Activated CD4-positive, alpha-beta T cell treated with anti-CD3 and anti-CD28 coated beads, Interleukin-2, Interleukin-6, amounts not matched to agents 100 ng/mL and 50 ng/mL, durations not matched to agents 16 hours and 8 hours (primary cell): ENCODE data around the gene PARD6B.
"Not testable (repeated sequence)": the region's sequence is repeated elsewhere in the genome, so short reads cannot be mapped to it uniquely, and the experiment has no call there.

Experiments used
- DNase-seq: peaks from one replicate; pipeline ENCODE4 v3.0.0-alpha.2; 2020

PARD6B gene

DNA sequence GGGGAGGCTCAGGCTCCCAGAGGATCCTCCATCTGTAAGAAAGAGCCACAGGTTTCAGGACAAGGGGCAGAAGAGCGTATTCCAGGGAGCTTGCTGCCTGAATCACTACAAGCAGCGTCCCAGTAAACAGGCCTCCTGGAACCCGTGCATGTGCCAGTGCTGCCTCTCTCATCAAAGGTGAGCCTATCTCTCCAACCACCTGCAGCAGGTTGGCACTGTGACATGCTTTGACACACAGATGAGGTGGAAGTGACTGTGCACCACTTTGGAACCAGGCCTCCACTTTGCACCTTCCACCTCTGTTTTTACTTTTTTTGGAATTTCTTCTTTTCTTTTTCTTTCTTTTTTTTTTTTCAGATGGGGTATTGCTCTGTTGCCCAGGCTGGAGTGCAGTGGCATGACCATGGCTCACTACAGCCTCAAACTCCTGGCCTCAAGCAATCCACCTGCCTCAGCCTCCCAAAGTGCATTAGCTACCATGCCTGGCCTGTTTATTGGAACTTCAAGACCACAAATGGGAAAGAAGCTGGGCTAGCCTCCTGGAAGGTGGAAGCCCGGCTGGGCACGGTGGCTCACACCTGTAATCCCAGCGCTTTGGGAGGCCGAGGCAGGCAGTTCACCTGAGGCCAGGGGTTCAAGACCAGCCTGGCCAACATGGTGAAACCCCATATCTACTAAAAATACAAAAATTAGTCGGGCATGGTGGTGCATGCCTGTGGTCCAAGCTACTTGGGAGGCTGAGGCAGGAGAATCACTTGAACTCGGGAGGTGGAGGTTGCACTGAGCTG, 27.5 kb upstream of the PARD6B start:
- DNase-seq: not testable (repeated sequence)

DNA sequence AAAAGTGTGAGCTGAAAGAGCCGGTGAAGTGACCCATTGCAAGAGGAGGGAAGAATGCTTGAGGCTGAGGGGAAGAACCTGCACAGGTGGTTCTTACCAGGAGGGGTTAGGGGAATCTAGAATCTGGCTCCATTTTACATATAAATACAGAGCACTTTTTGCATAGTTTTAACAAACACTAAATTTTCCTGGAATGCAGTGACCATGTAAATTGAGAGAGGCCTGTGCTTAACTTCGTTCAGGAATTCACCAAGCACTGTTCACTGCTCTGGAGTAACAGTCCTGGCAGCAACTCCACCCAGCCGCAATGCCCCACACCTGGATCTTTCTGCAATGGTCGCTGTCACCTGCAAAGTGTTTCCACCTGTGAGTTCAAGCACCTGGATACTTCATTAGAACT, 26.9 kb upstream of the PARD6B start:
- no peak for DNase-seq

DNA sequence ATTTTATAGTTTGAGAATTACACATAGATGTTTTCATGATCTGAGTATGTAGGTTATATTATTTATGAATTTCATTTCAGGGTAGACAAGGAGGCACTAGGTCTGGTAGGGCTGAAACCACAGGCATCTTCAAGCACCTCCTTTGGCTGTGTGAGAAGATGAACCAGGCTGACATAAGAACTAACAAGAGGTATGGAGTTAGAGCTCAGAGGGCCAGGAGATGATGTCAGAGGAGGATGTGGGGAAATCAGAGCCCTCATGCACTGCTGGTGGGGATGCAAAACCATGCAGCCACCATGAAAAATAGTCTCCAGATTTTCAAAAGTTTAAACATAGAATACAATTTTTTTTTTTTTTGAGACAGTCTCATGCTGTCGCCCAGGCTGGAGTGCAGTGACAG, 26.4 kb upstream of the PARD6B start:
- no peak for DNase-seq

DNA sequence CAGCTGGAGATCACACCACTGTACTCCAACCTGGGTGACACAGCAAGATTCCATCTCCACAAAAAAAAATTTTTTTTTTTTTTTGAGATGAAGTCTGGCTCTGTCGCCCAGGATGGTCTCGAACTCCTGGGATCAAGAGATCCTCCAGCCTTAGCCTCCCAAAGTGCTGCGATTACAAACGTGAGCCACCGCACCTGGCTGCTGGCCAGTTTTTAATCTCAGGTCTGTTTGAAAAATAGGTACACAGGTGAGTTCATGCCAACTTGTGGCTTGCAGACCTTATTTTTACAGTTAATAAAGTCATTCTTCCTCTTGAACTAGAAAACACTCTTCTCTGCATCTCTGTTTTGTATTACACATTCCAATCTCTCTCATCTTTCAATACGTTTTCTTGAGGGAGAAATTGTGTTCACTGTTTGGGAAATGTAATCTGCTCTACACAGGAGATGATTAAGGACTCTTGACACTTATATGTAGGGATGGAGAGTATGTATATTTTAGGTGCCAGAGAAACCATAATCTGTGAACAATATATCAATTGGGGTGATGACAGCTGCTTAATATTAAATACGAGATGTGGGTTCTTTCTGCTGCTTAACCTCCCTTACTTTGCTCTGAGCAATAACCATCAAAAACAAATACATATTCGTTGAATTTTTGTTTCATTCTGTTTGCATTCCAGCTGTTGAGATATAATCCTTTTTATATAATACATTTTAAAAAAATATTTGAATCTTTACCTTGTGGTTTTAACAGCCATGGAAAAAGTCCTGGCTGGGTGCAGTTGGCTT, 22.3 kb upstream of the PARD6B start:
- no peak for DNase-seq

DNA sequence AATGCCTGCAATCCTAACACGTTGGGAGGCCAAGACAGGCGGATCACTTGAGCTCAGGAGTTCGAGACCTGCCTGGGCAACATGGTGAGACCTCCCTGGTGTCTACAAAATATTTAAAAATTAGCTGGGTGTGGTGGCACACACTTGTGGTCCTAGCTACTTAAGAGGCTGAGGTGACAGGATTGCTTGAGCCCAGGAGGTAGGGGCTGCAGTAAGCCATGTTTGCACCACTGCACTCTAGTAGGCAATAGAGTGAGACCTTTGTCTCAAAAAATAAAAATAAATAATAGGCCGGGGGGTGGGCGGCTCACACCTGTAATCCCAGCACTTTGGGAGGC, 21.8 kb upstream of the PARD6B start:
- no peak for DNase-seq

DNA sequence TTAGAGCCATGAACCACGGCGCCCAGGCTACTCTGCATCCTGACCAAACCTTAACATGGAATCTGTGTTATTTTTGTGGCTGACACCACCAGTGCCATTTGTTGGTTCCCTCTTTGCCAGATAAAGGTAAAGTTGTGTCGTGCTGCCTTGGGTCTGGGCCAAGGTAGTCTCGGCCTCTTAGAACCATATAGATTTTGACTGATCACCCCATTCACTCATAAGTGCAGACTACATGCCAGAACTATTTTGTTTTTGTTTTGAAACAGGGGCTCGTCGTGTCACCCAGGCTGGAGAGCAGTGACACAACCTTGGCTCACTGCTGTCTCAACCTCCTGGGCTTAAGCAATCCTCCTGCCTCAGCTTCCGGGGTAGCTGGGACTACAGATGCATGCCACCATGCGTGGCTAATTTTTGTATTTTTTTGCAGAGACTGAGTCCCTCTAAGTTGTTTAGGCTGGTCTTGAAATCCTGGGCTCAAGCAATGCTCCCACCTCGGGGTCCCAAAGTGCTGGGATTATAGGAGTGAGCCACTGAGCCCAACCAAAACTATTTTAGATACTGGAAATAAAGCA, 20.8 kb upstream of the PARD6B start:
- DNase-seq: no peak

DNA sequence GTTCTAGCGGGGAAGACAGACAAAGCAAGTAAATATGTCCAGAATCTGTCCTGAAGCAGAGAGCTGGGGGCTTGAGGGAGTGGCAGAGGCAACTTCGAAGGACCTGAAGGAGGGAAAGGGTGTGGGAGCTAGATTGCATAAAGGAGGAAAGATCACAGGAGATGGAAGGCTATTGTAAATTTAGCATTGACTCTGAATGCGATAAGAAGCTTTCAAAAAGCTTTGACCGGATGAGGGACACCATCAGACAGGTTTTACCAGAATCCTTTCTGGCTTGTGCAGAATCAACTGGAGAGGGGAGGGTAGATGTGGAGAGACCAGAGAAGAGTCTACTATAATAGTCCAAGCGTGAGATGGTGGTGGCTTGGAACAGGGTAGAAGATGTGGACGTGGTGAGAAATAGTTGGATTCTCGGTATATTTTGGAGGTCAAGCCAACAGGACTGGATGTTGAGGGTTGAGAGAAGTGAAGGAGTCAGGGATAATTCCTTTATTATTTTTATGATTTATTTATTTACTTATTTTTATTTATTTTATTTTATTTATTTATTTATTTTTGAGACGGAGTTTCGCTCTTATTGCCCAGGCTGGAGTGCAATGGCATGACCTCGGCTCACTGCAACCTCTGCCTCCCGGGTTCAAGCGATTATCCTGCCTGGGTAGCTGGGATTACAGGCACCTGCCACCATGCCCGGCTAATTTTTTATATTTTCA, 20.1 kb upstream of the PARD6B start:
- no peak for DNase-seq

DNA sequence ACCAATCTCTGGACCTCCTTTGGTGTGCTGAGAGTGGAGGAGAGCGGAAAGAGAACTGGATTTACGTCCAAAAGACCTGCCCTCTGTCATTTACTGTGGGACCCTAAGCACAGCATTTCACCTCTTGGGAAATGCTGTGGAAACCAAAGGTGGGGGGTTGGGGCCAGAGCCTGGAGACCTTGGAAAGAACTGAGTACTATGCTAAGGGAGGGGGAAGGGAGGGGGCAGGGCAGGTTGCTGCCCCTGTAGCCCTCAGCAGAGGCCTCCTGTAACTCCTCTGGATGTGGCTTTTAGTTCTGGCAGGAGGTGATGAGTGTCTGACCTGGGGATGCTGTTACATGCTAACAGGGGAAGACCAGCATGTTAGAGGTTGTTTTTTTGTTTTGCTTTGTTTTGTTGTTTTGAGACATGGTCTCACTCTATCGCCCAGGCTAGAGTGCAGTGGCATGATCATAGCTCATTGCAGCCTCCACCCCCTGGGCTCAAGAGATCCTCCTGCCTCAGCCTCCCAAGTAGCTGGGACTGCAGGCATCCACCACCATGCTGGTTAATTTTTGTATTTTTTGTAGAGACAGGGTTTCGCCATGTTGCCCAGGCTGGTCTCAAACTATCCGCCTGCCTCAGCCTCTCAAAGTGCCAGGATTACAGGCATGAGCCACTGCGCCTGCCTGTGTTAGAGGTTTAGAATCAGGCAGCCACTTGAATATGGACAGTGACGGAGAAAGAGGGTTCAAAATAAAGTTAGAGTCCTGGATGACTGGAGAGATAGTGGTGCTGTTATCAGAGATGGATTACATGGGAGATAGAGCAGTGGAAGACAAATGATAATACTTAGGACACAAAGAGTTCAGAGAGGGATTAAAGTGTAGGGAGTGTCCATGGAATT, 18.4 kb upstream of the PARD6B start:
- no peak for DNase-seq

DNA sequence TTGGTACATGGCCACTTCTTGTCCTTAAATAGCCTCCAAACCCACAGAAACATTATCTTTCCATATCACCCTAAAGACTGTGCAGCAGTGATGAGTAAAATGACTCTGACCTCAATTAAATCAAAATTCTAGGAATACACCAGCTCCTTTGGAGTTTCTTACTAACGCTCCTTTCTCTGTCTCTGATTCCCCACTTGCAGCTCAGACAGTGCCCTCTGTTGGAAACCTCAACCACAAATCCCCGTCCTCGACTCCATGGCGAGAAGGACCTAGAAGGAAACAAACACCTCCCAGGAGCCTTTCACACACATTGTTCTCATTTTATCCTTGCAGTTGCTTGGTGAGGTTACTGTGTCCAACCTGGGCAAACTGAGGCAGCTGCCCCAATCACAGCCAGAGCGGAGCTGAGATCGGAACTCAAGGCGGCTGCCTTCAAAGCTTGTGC, 17.7 kb upstream of the PARD6B start:
- DNase-seq: no peak

DNA sequence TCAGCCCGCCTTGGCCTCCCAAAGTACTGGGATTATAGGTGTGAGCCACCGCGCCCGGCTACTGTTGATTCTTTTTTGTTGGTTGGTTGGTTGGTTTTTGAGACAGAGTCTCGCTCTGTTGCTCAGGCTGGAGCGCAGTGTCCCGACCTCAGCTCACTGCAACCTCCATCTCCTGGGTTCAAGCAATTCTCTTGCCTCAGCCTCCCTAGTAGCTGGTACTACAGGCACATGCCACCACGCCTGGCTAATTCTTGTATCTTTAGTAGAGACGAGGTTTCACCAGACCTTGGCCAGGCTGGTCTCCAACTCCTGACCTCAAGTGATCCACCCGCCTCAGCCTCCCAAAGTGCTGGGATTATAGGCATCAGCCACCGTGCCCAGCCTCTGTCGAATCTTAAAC, 17.0 kb upstream of the PARD6B start:
- DNase-seq: not testable (repeated sequence)

DNA sequence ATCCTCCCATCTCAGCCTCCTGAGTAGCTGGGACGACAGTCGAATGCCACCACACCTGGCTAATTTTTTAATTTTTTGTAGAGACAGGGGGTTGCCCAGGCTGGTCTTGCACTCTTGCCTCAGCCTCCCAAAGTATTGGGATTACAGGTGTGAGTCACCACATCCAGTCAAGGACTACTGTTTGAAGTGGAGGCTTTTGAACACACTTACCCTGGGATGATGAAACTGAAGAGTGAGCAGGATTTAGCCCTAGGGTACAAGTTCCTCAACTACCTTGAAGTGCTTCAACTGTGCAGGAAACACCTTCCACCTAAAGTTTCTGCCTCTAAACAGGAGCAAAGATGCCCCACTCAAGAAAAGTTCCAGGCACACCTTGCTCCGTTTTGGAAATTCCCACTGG, 15.7 kb upstream of the PARD6B start:
- no peak for DNase-seq

DNA sequence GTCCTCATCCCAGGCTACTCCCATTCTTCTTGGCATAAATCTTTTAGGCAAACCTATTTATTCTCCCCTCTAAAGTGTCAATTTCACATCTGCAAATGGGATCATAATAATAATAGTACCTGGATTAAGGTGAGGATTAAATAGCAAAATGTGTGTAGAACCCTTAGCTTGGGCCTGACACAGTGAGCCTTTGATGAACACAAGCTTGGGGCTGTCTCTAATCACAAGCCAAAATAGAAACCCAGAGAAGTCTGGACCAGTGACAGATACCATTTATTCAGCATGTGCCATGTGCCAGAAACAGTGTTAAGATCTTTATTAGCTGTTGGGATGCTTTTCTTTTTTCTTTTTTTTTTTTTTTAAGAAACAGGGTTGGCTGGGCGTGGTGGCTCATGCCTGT, 14.9 kb upstream of the PARD6B start:
- DNase-seq: no peak

DNA sequence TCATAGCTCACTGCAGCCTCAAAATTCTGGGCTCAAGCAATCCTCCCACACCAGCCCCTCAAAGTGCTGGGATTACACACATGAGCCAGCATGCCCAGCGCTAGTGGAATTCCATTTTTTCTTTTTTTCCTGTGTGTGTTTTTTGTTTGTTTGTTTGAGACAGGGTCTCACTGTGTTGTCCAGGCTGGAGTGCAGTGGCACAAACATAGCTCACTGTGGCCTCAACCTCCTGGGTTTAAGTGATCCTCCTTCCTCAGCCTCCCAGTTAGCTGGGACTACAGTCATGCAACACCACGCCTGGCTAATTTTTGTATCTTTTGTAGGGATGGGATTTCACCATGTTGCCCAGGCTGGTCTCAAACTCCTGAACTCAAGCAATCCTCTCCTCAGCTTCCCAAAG, 14.1 kb upstream of the PARD6B start:
- no peak for DNase-seq

DNA sequence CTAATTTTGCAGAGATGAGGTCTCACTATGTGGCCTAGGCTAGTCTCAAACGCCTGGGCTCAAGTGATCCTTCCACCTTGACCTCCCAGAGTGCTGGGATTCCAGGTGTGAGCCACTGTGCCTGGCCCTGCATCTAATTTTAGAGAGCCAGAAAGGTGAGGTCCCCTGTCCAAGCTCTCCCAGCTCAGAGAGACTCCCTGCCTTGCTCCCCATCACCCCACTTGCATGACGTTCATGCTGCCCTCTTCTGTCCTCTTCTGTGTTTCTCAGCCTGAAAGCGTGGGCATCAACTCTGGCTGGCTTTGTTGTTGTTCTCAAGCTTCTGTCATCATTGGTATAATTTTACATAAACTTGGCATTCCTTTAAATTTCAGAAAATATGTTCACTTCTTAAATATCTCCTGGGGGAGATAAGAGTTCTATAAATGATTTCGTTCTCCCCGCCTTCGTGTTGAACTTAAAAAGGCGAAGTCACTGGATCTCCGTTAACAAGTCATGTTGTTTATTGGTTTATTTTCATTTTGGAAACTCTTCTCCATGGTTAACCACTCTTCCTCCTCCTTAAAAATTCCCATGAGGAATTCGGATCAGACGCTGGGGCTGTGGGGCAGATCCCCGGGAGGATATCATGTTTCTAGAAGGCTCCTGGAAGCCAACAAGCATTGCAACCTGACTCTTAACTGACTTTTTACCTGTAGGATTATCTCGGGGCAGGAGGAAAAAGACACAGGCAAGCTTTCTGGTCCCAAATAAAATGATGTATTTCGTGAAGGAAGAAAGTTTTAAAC, 13.2 kb upstream of the PARD6B start:
- DNase-seq: no peak

DNA sequence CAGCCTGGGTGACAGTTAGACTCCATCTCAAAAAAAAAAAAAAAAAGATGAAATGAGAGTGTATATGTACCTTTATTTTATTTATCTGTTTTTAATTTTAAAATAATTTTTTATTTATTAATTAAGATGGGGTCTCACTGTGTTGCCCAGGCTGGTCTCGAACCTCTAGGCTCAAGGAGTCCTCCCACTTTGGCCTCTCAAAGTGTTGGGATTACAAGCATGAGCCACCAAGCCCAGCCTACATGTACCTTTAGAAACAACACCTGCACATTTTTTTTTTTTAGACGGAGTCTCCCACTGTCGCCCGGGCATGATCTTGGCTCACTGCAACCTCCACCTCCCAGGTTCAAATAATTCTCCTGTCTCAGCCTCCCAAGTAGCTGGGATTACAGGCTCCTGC, 12.1 kb upstream of the PARD6B start:
- no peak for DNase-seq

DNA sequence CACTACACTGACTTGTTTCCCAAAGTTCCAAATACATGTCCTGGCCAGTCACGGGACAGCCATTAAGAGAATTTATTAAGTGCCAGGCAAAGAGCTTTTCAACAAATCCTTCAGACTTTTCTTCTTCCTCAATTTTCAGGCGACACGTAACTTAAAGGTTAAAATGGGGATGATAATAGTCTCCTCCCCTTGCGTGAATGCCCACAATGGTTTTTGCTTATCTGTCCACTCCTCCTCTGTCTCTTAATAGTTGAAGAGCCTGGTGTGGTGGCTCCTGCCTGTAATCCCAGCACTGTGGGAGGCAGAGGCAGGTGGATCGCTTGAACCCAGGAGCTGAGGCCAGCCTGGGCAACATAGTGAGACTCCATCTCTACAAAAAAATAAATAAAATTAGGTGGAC, 11.4 kb upstream of the PARD6B start:
- DNase-seq: no peak

DNA sequence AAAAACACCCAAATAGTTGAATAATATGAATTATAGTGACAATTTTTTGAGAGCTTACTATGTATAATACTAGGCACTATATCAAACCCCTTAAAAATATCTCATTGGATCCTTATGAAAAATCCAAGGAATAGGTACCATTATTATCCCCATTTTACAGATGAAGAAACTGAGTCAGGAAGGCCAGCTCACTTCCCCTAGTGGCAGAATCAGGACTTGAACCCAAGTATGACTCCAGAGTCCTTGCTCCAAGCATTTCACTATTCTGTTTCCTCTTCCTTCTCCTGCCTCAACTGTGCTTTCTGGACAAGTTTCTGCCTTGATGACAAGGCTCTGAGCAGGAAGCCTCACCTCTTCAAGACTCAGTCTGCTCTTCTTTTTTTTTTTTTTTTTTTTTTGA, 10.8 kb upstream of the PARD6B start:
- DNase-seq: no peak

DNA sequence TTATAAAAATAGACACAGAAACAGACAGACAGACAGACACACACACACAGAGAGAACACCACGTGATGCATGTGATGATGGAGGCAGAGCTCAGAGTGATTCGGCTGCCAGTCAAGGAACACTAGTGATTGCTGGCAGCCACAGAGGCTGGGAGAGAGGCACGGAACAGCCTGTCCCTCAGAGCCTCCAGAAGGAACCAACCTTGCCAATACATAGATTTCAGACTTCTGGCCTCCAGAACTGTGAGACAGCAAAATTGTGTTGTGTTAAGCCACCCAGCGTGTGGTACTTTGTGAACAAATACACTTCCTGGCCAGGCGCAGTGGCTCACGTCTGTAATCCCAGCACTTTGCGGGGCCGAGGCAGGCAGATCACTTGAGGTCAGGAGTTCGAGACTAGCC, 9.5 kb upstream of the PARD6B start:
- no peak for DNase-seq

DNA sequence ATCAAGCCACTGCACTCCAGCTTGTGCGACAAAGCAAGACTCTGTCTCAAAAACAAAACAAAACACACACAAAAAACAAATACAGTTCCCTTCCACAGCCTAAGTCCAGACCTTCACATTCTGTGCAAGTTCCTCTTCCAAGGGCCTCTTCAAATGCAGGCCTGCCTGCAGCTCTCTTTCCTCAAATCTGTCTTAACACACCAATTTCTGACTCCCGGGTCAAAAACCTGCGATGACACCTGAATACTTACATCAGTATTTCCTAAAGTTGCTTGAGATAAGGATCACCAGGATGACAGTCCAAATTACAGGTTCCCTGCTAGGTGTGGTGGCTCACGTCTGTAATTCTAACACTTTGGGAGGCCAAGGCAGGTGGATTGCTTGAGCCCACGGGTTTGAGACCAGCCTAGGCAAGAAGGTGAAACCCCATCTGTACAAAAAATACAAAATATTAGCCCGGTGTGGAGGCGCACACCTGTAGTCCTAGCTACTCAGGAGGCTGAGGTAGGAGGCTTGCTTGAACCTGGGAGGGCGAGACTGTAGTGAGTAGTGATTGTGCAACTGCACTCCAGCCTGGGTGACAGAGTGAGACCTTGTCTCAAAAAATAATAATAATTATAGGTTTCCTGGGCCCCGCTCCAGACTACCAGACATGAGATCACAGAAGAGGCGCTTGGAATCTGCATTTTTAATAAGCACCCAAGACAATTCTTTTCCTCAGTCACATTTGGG, 8.8 kb upstream of the PARD6B start:
- no peak for DNase-seq

DNA sequence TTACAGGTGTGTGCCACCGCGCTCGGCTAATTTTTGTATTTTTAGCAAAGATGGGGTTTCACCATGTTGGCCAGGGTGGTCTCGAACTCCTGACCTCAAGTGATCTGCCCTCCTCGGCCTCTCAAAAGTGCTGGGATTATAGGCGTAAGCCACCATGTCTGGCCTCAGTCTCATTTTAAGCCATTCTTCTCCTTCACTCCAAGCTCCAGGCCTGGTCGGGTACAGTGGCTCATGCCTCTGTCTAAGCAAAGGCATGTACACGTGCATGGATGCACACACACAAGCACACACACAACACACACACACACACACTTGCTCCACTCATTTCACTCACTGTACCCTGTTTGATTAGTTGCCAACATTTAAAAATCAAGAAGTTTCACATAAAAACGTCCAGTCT, 7.7 kb upstream of the PARD6B start:
- DNase-seq: no peak
